Osteoblast (primary cell): Measurements from ENCODE around the gene HHATL. TPM values are rescaled to one million over a fixed set of nuclear protein-coding genes. Genes with fewer than 3 reads are reported as not detected.

ENCODE experiments used
- DNase-seq: peaks from one replicate; pipeline ENCODE4 v3.0.0; 2011; ENCODE audit warnings: low spot score, mixed read lengths; ENCODE audit not compliant: insufficient read length; ENCODE audit errors: missing footprints
- H2AFZ ChIP-seq: 2 replicates; pipeline ENCODE4 v1.6.0; 2011; ENCODE audit warnings: mild to moderate bottlenecking, low read length
- H3K27ac ChIP-seq: 2 replicates; pipeline ENCODE4 v1.5.1; 2011; ENCODE audit warnings: mild to moderate bottlenecking, low read depth, low read length, moderate library complexity
- H3K27me3 ChIP-seq: 2 replicates; pipeline ENCODE4 v1.6.0; 2012; ENCODE audit warnings: mild to moderate bottlenecking, control low read depth, inconsistent platforms, low read length, moderate library complexity; ENCODE audit not compliant: insufficient read depth
- H3K36me3 ChIP-seq: 2 replicates; pipeline ENCODE4 v1.5.1; 2011; ENCODE audit warnings: mild to moderate bottlenecking, low read length, control low read depth, moderate library complexity; ENCODE audit not compliant: insufficient read depth
- H3K4me1 ChIP-seq: 2 replicates; pipeline ENCODE4 v1.5.1; 2011; ENCODE audit warnings: mild to moderate bottlenecking, low read length, control low read depth, moderate library complexity; ENCODE audit not compliant: insufficient read depth
- H3K4me2 ChIP-seq: 2 replicates; pipeline ENCODE4 v1.6.0; 2011; ENCODE audit warnings: mild to moderate bottlenecking, low read length; ENCODE audit not compliant: insufficient read depth
- H3K4me3 ChIP-seq: fragments of 200-600 bp; sonication (generic); 3 replicates; pipeline ENCODE4 v1.5.1; 2012; ENCODE audit warnings: mild to moderate bottlenecking, low read length, inconsistent platforms; ENCODE audit not compliant: insufficient read depth
- H3K79me2 ChIP-seq: 2 replicates; pipeline ENCODE4 v1.6.0; 2012; ENCODE audit warnings: mild to moderate bottlenecking, low read length, control low read depth, inconsistent platforms; ENCODE audit not compliant: insufficient read depth
- H3K9me3 ChIP-seq: 2 replicates; pipeline ENCODE4 v1.5.1; 2011; ENCODE audit warnings: low read depth, low read length, control low read depth
- H4K20me1 ChIP-seq: 2 replicates; pipeline ENCODE4 v1.6.0; 2012; ENCODE audit warnings: mild to moderate bottlenecking, low read length, control low read depth; ENCODE audit not compliant: insufficient read depth
- total RNA-seq: library from RNA; depleted of rRNA; stranded (reverse); fragments of >200 nt; gene quantifications from 2 replicates; pipeline ENCODE4 v1.2.3, GENCODE V29; 2012
- TF ChIP-seq, protein P1 (sequence below): IDR thresholded peaks from 2 replicates; pipeline ENCODE4 v1.5.1; 2011; ENCODE audit warnings: mild to moderate bottlenecking, low read depth, low read length, moderate library complexity; ENCODE audit errors: extremely low read depth

The HHATL gene
- total RNA-seq, 1 donor, result not detected

DNA sequence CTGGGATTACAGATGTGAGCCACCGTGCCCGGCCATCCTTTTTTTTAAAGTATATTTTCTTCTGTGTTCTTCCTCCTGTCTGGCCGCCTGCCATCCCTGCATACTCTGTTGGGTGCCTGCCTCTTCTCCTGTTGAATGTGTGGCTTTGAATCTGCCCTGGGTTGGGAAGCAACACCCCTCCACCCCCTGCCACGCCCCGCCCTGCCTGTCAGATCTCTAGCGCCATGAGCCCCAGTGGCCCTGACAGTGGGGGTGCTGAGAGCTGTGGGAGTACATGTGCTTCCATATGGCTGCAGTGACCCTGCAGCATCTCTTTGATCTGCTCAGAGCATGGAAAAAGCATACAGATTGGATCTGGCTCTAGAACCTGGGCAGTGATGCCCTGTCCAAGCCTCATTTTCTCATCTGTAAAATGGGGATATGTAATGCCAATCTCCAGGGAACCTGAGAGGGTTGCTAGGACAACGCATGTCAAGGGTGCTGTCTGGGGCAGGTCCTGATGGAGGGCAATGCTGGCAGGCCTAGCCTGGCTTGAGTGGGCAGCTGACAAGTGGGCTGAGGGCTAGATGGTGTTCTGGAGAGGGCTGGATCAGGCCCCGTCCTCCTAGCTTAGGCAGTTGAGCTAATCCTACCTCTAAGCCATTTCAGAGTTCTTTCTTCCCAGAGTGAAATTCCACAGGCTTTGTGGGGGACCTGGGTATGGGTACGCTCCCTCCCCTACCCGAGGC lies 46.6 kb upstream of the HHATL start:
- Histone ChIP-seq H3K36me3 (no peaks in the 10 kb centered on the region), H3K4me1 (no peaks in the 10 kb centered on the region), H3K79me2 (no peaks in the 10 kb centered on the region), H3K9me3 (no peaks in the 10 kb centered on the region), H3K4me2 (no peak overlapping the region), H2AFZ (no peak overlapping the region), H4K20me1 (no peaks in the 10 kb centered on the region), H3K27me3 (no peaks in the 10 kb centered on the region), H3K27ac (no peak overlapping the region), H3K4me3 (no peak overlapping the region)
- TF ChIP-seq, protein P1, sequence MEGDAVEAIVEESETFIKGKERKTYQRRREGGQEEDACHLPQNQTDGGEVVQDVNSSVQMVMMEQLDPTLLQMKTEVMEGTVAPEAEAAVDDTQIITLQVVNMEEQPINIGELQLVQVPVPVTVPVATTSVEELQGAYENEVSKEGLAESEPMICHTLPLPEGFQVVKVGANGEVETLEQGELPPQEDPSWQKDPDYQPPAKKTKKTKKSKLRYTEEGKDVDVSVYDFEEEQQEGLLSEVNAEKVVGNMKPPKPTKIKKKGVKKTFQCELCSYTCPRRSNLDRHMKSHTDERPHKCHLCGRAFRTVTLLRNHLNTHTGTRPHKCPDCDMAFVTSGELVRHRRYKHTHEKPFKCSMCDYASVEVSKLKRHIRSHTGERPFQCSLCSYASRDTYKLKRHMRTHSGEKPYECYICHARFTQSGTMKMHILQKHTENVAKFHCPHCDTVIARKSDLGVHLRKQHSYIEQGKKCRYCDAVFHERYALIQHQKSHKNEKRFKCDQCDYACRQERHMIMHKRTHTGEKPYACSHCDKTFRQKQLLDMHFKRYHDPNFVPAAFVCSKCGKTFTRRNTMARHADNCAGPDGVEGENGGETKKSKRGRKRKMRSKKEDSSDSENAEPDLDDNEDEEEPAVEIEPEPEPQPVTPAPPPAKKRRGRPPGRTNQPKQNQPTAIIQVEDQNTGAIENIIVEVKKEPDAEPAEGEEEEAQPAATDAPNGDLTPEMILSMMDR, result no peak
- DNase-seq, result no peak

DNA sequence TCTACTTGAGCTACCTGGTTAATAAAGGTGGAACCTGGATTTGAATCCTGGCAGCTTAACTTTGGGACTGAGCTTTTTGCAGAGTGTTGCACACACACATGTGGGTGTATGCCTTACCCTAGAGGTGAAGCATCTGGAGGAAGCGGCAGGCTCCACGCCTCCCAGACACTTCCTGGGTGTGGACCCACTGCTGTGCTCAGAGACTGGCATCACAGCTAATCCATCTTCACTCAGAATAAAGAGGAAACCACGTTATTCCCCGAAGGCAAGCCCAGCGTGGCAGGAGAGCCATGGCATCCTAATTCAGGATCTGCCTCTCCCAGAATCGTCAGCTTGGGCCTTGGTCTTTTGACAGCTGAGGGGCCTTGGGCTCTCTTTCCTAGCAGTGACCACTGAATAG lies 45.0 kb upstream of the HHATL start:
- TF ChIP-seq, protein P1, result no peak
- Histone ChIP-seq H3K4me1 (no peaks in the 10 kb centered on the region), H2AFZ (no peak overlapping the region), H3K36me3 (no peaks in the 10 kb centered on the region), H3K27ac (no peak overlapping the region), H4K20me1 (no peaks in the 10 kb centered on the region), H3K27me3 (no peaks in the 10 kb centered on the region), H3K79me2 (no peaks in the 10 kb centered on the region), H3K9me3 (no peaks in the 10 kb centered on the region), H3K4me3 (no peak overlapping the region), H3K4me2 (no peak overlapping the region)
- DNase-seq, result no peak

DNA sequence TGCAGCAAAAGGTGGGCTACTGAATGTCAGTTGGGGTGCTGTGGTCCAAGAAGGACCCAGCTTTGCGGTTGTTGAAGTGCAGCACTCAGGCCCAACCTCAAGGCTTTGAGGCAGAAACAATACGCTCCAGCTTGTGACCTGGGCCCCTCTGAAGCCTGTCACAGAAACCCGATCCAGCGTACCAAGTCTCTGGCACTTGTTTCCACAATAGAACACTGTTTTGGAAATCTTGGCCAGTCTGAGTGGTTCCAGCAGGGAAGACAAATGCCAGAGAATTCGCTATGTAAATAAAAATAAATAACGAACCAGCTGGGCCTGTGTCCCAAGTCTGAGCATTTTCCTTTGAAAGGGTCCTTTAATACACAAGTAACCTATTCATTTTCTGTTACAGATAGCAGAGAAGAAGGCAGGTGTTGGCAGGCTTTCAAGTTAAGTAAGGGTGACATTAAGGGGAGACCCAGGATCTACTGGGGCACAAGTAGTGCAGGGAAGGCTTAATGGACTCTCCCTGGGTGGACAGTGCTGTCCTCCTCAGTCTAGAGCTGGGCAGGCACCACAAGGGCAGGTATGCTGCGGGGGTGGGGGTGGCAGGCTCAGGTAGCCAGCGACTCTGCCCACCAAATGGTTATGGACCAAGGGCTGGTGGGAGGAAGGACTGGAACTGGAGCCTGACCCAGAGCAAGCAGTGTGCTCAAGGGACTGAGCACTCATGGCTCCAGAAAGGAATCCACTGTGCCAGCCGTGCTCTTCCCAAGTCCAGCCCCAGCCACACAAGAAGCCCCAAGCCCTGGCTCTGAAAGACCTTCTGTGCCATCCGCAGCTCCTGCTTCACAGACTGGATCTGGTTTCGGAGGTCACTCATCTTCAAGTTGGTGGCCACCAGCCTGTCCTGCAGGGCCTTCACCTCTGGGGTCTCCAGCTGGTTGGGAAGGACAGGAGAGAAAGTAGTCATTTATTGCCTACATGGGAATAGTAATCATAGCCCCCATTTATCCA lies 44.2 kb upstream of the HHATL start:
- Histone ChIP-seq H3K9me3 (no peaks in the 10 kb centered on the region), H3K27ac (no peak overlapping the region), H3K4me2 (no peak overlapping the region), H3K27me3 (no peaks in the 10 kb centered on the region), H4K20me1 (no peaks in the 10 kb centered on the region), H3K4me3 (no peak overlapping the region), H3K79me2 (no peaks in the 10 kb centered on the region), H3K4me1 (no peaks in the 10 kb centered on the region), H2AFZ (no peak overlapping the region), H3K36me3 (no peaks in the 10 kb centered on the region)
- no peak for DNase-seq
- TF ChIP-seq, protein P1, result no peak
